ENCODE results near the gene EFHD1. TPM values are rescaled to one million over a fixed set of nuclear protein-coding genes. Genes with fewer than 3 reads are reported as not detected.
A peak's percentile ranks its signal among the peaks of the same experiment; 100 is the strongest.
"Not testable (repeated sequence)": the region's sequence is repeated elsewhere in the genome, so short reads cannot be mapped to it uniquely, and the experiment has no call there.

EFHD1 gene
- total RNA-seq, 4 donors from 2014 or later, result 1.6 to 6.1 (median 3.7) TPM; not detected in 1

DNA sequence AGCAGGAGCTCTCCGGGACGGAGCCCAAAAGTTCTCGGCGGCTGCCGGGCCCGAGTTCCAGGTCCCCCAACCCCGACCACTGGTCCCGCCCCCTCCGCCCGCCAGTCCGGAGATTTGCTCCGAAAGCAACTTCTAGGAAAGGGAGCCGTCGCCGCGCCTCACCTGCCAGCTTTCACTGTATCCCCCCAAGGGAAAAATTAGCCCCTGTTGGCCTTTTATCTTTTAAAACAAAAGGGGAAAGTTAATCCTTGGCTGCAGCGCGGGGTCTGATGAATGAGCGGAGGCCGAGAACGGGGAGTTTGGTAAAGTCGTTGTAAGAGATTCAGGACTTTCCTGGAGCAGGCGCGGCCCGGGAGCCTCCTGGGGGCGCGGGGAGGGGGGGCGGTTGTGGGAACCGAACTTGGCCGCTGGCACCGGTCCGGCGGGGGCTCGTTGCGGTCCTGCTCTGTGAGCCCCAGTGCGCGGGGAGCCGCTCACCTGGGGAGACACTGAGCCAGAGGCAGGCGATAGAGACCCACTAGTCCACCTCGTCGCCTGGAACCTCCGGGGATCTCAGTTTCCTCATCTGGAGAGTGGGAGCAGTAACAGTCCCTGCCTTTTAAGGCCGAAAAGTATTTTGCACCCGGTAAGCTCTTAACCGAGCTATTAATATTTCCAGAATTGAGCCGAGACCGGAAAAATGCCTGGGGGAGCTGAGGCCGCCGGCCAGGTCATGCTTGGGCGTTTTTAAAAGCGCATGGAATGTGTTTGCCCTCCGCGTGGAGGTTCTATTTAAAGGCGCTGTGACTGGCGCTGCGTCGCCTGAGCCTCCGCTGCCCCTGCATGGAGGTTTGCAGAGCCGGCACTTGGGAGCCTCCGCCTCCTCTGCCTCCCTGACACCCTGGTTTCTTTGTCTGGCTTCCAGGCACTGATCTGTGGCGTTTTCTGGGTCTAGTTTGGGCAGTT, 1.1 kb downstream of the EFHD1 start:
- H3K27me3 ChIP-seq, result peaks cover 73% of the 10 kb centered on the region
- WGBS, 2 donors (ENCODE audit: low coverage in 1 of 2), result 5 to 39% methylated on average over 8 to 57 of the region's 61 CpGs
- DNase-seq, result no peak
- H3K27ac ChIP-seq, result peak overlapping the region; percentile 45 to 80 (median 62)
- in situ Hi-C loops (cut with MboI; ENCODE audit: low pct_ligation_motif_present in 1 of 4, low pct_unique_long_range_greater_than_20kb in 1 of 4, low sequenced_read_pairs in 3 of 4), result no loop called here
- H3K36me3 ChIP-seq, result no peaks in the 10 kb centered on the region
- peak overlapping the region; percentile 17 to 52 (median 38) for H3K4me3 ChIP-seq
- H3K4me1 ChIP-seq, result peaks cover 3 to 24% (median 17%) of the 10 kb centered on the region in 4 donors
- intact Hi-C loops (cut with DNase I; ENCODE audit: low total_unique reads), result no loop called here
- H3K9me3 ChIP-seq, result no peaks in the 10 kb centered on the region
- TF ChIP-seq POLR2A (IDR thresholded peaks at IDR 0.05), result no peak
- TF ChIP-seq EP300 (IDR thresholded peaks at IDR 0.05; ENCODE audit: low read depth), result no peak
- TF ChIP-seq, protein P1, sequence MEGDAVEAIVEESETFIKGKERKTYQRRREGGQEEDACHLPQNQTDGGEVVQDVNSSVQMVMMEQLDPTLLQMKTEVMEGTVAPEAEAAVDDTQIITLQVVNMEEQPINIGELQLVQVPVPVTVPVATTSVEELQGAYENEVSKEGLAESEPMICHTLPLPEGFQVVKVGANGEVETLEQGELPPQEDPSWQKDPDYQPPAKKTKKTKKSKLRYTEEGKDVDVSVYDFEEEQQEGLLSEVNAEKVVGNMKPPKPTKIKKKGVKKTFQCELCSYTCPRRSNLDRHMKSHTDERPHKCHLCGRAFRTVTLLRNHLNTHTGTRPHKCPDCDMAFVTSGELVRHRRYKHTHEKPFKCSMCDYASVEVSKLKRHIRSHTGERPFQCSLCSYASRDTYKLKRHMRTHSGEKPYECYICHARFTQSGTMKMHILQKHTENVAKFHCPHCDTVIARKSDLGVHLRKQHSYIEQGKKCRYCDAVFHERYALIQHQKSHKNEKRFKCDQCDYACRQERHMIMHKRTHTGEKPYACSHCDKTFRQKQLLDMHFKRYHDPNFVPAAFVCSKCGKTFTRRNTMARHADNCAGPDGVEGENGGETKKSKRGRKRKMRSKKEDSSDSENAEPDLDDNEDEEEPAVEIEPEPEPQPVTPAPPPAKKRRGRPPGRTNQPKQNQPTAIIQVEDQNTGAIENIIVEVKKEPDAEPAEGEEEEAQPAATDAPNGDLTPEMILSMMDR (IDR thresholded peaks at IDR 0.05), result no peak
- TF ChIP-seq POLR2AphosphoS5 (IDR thresholded peaks at IDR 0.05), result no peak

DNA sequence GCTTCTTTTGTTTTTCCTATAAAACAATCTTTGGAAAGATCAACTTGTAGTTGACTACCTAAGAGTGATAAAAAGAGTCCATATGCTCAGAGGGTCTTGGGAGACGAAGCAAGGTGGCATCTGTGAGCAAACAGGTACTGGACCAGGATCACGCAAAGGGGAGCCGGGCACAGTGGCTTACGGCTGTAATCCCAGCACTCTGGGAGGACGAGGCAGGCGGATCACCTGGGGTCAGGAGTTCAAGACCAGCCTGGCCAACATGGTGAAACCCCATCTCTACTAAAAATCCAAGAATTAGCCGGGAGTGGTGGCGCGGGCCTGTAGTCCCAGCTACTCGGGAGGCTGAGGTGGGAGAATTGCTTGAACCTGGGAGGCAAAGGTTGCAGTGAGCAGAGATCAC, 2.0 kb downstream of the EFHD1 start:
- intact Hi-C loops (cut with DNase I; ENCODE audit: low total_unique reads); H3K9me3 ChIP-seq; in situ Hi-C loops (cut with MboI; ENCODE audit: low pct_ligation_motif_present in 1 of 4, low pct_unique_long_range_greater_than_20kb in 1 of 4, low sequenced_read_pairs in 3 of 4); DNase-seq; H3K36me3 ChIP-seq; H3K27ac ChIP-seq; H3K4me3 ChIP-seq: not testable (repeated sequence)
- Histone ChIP-seq H3K4me1 (peaks cover 3 to 24% (median 17%) of the 10 kb centered on the region in 4 donors), H3K27me3 (peaks cover 67% of the 10 kb centered on the region)
- WGBS, 2 donors (ENCODE audit: low coverage in 1 of 2), result 89 to 94% methylated on average over 1 to 10 of the region's 10 CpGs

DNA sequence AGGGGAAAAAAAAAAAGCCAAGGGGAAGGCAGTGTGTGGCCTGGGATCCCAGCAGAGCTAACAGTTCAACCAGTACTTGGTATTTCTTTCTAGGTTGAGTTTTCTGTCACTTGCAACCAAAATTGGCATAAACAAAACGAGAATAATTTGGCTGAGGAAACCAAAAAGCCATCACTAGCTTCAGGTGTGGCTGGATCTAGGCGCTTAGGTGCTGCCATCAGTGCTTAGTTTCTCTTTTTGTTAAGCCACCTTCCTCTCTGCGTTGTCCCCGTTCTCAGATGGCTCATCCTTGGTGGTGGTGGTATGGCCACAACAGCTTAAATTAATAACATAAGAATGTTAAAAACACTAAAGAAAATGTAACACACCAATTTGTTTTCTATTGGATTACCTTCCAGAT, 2.4 kb downstream of the EFHD1 start:
- no peak for DNase-seq
- WGBS, 2 donors (ENCODE audit: low coverage in 1 of 2), result 95 to 100% methylated on average over 1 to 4 of the region's 4 CpGs
- intact Hi-C loops (cut with DNase I; ENCODE audit: low total_unique reads), result no loop called here
- no peaks in the 10 kb centered on the region for H3K36me3 ChIP-seq
- TF ChIP-seq, protein P1 (IDR thresholded peaks at IDR 0.05), result no peak
- TF ChIP-seq EP300 (IDR thresholded peaks at IDR 0.05; ENCODE audit: low read depth), result no peak
- TF ChIP-seq POLR2A (IDR thresholded peaks at IDR 0.05), result no peak
- no peak for TF ChIP-seq POLR2AphosphoS5 (IDR thresholded peaks at IDR 0.05)
- no peak overlapping the region for H3K4me3 ChIP-seq
- H3K4me1 ChIP-seq, result peaks cover 3 to 24% (median 17%) of the 10 kb centered on the region in 4 donors
- in situ Hi-C loops (cut with MboI; ENCODE audit: low pct_ligation_motif_present in 1 of 4, low pct_unique_long_range_greater_than_20kb in 1 of 4, low sequenced_read_pairs in 3 of 4), result no loop called here
- H3K27ac ChIP-seq, result no peak overlapping the region
- H3K27me3 ChIP-seq, result peaks cover 63% of the 10 kb centered on the region
- H3K9me3 ChIP-seq, result no peaks in the 10 kb centered on the region

DNA sequence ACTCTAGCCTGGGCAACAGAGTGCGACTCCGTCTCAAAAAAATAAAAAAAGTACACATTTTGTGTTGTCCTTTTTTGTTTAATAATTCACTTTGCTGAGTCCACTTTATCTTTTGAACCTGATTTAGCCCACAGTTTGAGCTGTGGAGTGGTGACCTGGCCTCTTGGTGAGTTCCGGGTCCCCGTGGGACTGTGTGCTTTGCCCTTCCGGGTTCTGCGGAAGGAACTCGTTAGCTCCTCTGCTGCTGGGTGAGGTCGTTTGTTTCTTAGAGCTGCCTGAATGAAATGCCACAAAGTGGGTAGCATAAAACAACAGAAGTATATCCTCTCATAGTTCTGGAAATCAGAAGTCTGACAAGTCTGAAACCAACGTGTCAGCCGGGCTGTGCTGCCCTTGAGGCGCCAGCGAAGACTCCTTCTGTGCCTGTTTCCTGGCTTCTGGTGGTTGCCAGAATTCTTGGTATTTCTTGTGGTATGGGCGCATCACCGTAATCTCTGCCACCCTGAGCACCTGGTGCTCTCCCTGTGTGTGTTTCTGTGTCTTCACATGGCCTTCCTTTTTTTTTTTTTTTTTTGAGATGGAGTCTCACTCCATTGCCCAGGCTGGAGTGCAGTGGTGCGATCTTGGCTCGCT, 3.5 kb downstream of the EFHD1 start:
- TF ChIP-seq, protein P1 (IDR thresholded peaks at IDR 0.05), result no peak
- TF ChIP-seq POLR2AphosphoS5 (IDR thresholded peaks at IDR 0.05) (no peak), POLR2A (IDR thresholded peaks at IDR 0.05) (no peak), EP300 (IDR thresholded peaks at IDR 0.05; ENCODE audit: low read depth) (no peak)
- in situ Hi-C loops (cut with MboI; ENCODE audit: low pct_ligation_motif_present in 1 of 4, low pct_unique_long_range_greater_than_20kb in 1 of 4, low sequenced_read_pairs in 3 of 4), result no loop called here
- Histone ChIP-seq H3K4me1 (peaks cover 3 to 24% (median 17%) of the 10 kb centered on the region in 4 donors), H3K36me3 (no peaks in the 10 kb centered on the region), H3K9me3 (no peaks in the 10 kb centered on the region), H3K4me3 (no peak overlapping the region), H3K27ac (no peak overlapping the region), H3K27me3 (peaks cover 52% of the 10 kb centered on the region)
- no peak for DNase-seq
- intact Hi-C loops (cut with DNase I; ENCODE audit: low total_unique reads), result no loop called here
- 81 to 100% methylated on average over 3 to 16 of the region's 16 CpGs for WGBS, 2 donors (ENCODE audit: low coverage in 1 of 2)

All from transverse colon (tissue), 4 donors.